ENCODE data around the gene CDNF.
"Not testable (repeated sequence)": the region's sequence is repeated elsewhere in the genome, so short reads cannot be mapped to it uniquely, and the experiment has no call there.

CDNF gene

GRCh38 chr10:14837757-14838581 lies at the start of gene CDNF, which contains the start of the genes HSPA14 and MSANTD7:
TSS of gene CDNF (minus strand) at chr10:14838037. CDS start at chr10:14837946, 91 bp downstream.
TSS of gene HSPA14 (plus strand) at chr10:14838306. CDS start at chr10:14838403, 97 bp downstream.
TSS of gene MSANTD7 (plus strand) at chr10:14838306. CDS start at chr10:14842285, 3,979 bp downstream.
- DNase-seq (ENCODE audit: low spot score), result peak; percentile 97

- DNase-seq (ENCODE audit: low spot score), result no peak
Measured at GRCh38 chr10:14884082-14884481, 46.2 kb upstream of the CDNF start.

- no peak for DNase-seq (ENCODE audit: low spot score)
Measured at GRCh38 chr10:14880229-14880628, 42.4 kb upstream of the CDNF start.

GRCh38 chr10:14879928-14880193 lies 42.0 kb upstream of the CDNF start:
- no peak for DNase-seq (ENCODE audit: low spot score)

- DNase-seq (ENCODE audit: low spot score), result peak; percentile 33
Measured at GRCh38 chr10:14879124-14879927, 41.5 kb upstream of the CDNF start.

GRCh38 chr10:14878266-14879123 lies 40.7 kb upstream of the CDNF start, which contains the start of gene SUV39H2:
TSS of gene SUV39H2 (plus strand) at chr10:14878866. CDS start at chr10:14878889, 23 bp downstream.
- DNase-seq (ENCODE audit: low spot score), result peak; percentile 90

- DNase-seq (ENCODE audit: low spot score), result no peak
Measured at GRCh38 chr10:14876764-14877163, 38.9 kb upstream of the CDNF start.

- no peak for DNase-seq (ENCODE audit: low spot score)
Measured at GRCh38 chr10:14875941-14876340, 38.1 kb upstream of the CDNF start.

- no peak for DNase-seq (ENCODE audit: low spot score)
Measured at GRCh38 chr10:14873090-14873760, 35.4 kb upstream of the CDNF start.

- DNase-seq (ENCODE audit: low spot score), result not testable (repeated sequence)
Measured at GRCh38 chr10:14864871-14865270, 27.0 kb upstream of the CDNF start.

GRCh38 chr10:14864466-14864865 lies 26.6 kb upstream of the CDNF start:
- DNase-seq (ENCODE audit: low spot score), result not testable (repeated sequence)

- no peak for DNase-seq (ENCODE audit: low spot score)
Measured at GRCh38 chr10:14860791-14861190, 23.0 kb upstream of the CDNF start.

- DNase-seq (ENCODE audit: low spot score), result no peak
Measured at GRCh38 chr10:14859775-14860174, 21.9 kb upstream of the CDNF start.

- DNase-seq (ENCODE audit: low spot score), result no peak
Measured at GRCh38 chr10:14859043-14859442, 21.2 kb upstream of the CDNF start.

GRCh38 chr10:14858338-14858960 lies 20.6 kb upstream of the CDNF start:
- DNase-seq (ENCODE audit: low spot score), result no peak

GRCh38 chr10:14855453-14855852 lies 17.6 kb upstream of the CDNF start:
- no peak for DNase-seq (ENCODE audit: low spot score)

- no peak for DNase-seq (ENCODE audit: low spot score)
Measured at GRCh38 chr10:14852236-14852635, 14.4 kb upstream of the CDNF start.

GRCh38 chr10:14844948-14845347 lies 7.1 kb upstream of the CDNF start:
- no peak for DNase-seq (ENCODE audit: low spot score)

GRCh38 chr10:14843327-14843988 lies 5.6 kb upstream of the CDNF start:
- DNase-seq (ENCODE audit: low spot score), result no peak

GRCh38 chr10:14840178-14840577 lies 2.3 kb upstream of the CDNF start:
- DNase-seq (ENCODE audit: low spot score), result no peak

GRCh38 chr10:14839305-14839695 lies 1.5 kb upstream of the CDNF start:
- no peak for DNase-seq (ENCODE audit: low spot score)
